GM12878 (cell line): Measurements from ENCODE around the gene S100B. TPM values are rescaled to one million over a fixed set of nuclear protein-coding genes. Genes with fewer than 3 reads are reported as not detected.

ENCODE experiments used
- CEBPZ ChIP-seq: fragments of 150-350 bp; IDR thresholded peaks from 2 replicates; pipeline ENCODE4 v1.6.1; 2016; ENCODE audit warnings: low read depth, low read length
- KLF5 ChIP-seq: fragments of 450-650 bp; IDR thresholded peaks from 2 replicates; pipeline ENCODE4 v1.6.1; 2014; ENCODE audit warnings: mild to moderate bottlenecking; ENCODE audit not compliant: partially characterized antibody
- MAX ChIP-seq: IDR thresholded peaks from 2 replicates; pipeline ENCODE4 v1.6.1; 2012; ENCODE audit warnings: low read depth, low read length, improper control_type of control experiment
- PML ChIP-seq: IDR thresholded peaks from 2 replicates; pipeline ENCODE4 v1.6.1; 2012; ENCODE audit warnings: low read length, inconsistent platforms
- SMC3 ChIP-seq: IDR thresholded peaks from 2 replicates; pipeline ENCODE4 v1.6.1; 2011; ENCODE audit warnings: low read length, improper control_type of control experiment, borderline replicate concordance
- SRF ChIP-seq, 2 experiments: IDR thresholded peaks; 2 replicates each; pipeline ENCODE4 v1.6.1; 2011; ENCODE audit warnings: low read depth in 2 of 2, low read length in 2 of 2, mild to moderate bottlenecking in 1 of 2, moderate library complexity in 1 of 2
- ZBTB40 ChIP-seq: fragments of 450-650 bp; IDR thresholded peaks from 2 replicates; pipeline ENCODE4 v1.6.1; 2016; ENCODE audit warnings: mild to moderate bottlenecking, moderate library complexity, borderline replicate concordance
- ZSCAN29 ChIP-seq: fragments of 450-650 bp; IDR thresholded peaks from 2 replicates; pipeline ENCODE4 v1.6.1; 2017; ENCODE audit warnings: mild to moderate bottlenecking, moderate library complexity
- polyA plus RNA-seq, 11 experiments: library from polyadenylated mRNA; depleted of rRNA in 4 of 11; unstranded in 6 of 11; stranded (reverse) in 5 of 11; fragments of >200 nt; fragmentation: Nextera tagmentation in 4 of 11; fragmentation: Illumina TruSeq in 1 of 11; extraction: Ambion mirVana in 4 of 11; extraction: Trizol in 1 of 11; gene quantifications; 1 replicate in 1 of 11; 2 replicates in 10 of 11; pipeline versions ENCODE4 v1.2.1 to v1.2.3, GENCODE V29; 2011 to 2016; ENCODE audit warnings: inconsistent platforms in 2 of 11, missing spikeins in 2 of 11, low read depth in 1 of 11
- total RNA-seq, 4 experiments: library from RNA; depleted of rRNA in 3 of 4; stranded (reverse); fragments of >200 nt in 3 of 4; fragmentation: Illumina TruSeq in 1 of 4; extraction: Trizol in 1 of 4; gene quantifications; 2 replicates each; pipeline versions ENCODE4 v1.2.1 to v1.2.3, GENCODE V29; 2013 to 2021
- TF ChIP-seq, protein P1 (sequence below): fragments of 450-650 bp; formaldehyde crosslinking; IDR thresholded peaks from 2 replicates; pipeline ENCODE4 v1.5.0; 2022; ENCODE audit warnings: mild to moderate bottlenecking, missing genetic modification characterization
- TF ChIP-seq, protein P2 (sequence below): IDR thresholded peaks from 2 replicates; pipeline ENCODE4 v1.6.1; 2012; ENCODE audit warnings: improper control_type of control experiment, low read depth, low read length; ENCODE audit not compliant: insufficient replicate concordance

The S100B gene
- total and polyA plus RNA-seq, 10 of the 15 experiments (the other 5 are each of a cell fraction or from before 2014, with no cell fraction given), result 0.11 to 0.22 TPM; not detected in 8

DNA sequence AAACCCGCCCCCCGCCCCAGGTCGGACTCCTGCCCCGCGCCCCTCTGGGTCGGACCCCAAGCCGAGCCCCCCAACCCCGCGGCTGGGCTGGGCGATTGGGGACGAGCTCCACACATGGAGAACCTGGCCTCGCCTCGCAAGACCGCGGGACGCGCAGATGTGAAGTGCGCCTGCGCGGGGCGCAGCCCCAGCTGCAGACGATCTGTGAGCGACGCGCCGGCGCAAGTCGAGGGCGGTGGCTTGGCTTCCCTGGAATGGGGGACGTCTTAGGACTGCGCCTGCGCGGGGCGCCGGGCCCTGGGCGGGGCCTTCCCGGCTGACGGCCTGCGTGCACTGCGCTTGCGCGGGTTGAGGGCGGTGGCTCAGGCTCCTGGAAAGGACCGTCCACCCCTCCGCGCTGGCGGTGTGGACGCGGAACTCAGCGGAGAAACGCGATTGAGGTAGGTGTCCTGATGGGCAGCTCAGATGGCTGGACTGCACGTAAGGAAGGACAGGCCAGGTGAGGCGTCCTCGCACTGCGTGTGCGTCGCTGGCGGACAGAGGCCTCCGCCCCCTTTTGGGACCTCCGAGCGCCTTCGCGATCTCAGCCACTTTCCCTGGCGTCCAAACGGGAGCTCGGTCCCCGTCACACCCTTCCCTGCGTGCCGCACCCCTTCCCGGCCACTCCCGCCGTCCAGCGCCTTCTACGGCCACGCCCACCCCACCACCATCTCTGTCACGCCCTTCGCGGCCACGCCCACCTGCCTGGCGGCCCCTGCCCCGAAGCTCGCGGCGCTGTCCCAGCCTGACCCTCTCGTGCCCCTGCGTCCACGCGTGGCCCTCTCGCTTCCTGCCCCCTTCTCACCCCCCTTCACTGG lies 30.7 kb upstream of the S100B start, which contains the start of gene PRMT2 (continued):
- TF ChIP-seq ZBTB40 (no peak), ZSCAN29 (peak; percentile 80), PML (0 out of 2 replicates have a peak, but pooled peaks have one; percentile 69), SMC3 (no peak), CEBPZ (no peak), SRF (IDR thresholded peaks at IDR 0.05; ENCODE audit: low read depth in 2 of 2, low read length in 2 of 2) (no peak), KLF5 (no peak), MAX (no peak; the same call in 1 of the 2 replicates)
- TF ChIP-seq, protein P1, sequence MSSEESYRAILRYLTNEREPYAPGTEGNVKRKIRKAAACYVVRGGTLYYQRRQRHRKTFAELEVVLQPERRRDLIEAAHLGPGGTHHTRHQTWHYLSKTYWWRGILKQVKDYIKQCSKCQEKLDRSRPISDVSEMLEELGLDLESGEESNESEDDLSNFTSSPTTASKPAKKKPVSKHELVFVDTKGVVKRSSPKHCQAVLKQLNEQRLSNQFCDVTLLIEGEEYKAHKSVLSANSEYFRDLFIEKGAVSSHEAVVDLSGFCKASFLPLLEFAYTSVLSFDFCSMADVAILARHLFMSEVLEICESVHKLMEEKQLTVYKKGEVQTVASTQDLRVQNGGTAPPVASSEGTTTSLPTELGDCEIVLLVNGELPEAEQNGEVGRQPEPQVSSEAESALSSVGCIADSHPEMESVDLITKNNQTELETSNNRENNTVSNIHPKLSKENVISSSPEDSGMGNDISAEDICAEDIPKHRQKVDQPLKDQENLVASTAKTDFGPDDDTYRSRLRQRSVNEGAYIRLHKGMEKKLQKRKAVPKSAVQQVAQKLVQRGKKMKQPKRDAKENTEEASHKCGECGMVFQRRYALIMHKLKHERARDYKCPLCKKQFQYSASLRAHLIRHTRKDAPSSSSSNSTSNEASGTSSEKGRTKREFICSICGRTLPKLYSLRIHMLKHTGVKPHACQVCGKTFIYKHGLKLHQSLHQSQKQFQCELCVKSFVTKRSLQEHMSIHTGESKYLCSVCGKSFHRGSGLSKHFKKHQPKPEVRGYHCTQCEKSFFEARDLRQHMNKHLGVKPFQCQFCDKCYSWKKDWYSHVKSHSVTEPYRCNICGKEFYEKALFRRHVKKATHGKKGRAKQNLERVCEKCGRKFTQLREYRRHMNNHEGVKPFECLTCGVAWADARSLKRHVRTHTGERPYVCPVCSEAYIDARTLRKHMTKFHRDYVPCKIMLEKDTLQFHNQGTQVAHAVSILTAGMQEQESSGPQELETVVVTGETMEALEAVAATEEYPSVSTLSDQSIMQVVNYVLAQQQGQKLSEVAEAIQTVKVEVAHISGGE (CRISPR knock-in tag), result no peak
- TF ChIP-seq, protein P2, sequence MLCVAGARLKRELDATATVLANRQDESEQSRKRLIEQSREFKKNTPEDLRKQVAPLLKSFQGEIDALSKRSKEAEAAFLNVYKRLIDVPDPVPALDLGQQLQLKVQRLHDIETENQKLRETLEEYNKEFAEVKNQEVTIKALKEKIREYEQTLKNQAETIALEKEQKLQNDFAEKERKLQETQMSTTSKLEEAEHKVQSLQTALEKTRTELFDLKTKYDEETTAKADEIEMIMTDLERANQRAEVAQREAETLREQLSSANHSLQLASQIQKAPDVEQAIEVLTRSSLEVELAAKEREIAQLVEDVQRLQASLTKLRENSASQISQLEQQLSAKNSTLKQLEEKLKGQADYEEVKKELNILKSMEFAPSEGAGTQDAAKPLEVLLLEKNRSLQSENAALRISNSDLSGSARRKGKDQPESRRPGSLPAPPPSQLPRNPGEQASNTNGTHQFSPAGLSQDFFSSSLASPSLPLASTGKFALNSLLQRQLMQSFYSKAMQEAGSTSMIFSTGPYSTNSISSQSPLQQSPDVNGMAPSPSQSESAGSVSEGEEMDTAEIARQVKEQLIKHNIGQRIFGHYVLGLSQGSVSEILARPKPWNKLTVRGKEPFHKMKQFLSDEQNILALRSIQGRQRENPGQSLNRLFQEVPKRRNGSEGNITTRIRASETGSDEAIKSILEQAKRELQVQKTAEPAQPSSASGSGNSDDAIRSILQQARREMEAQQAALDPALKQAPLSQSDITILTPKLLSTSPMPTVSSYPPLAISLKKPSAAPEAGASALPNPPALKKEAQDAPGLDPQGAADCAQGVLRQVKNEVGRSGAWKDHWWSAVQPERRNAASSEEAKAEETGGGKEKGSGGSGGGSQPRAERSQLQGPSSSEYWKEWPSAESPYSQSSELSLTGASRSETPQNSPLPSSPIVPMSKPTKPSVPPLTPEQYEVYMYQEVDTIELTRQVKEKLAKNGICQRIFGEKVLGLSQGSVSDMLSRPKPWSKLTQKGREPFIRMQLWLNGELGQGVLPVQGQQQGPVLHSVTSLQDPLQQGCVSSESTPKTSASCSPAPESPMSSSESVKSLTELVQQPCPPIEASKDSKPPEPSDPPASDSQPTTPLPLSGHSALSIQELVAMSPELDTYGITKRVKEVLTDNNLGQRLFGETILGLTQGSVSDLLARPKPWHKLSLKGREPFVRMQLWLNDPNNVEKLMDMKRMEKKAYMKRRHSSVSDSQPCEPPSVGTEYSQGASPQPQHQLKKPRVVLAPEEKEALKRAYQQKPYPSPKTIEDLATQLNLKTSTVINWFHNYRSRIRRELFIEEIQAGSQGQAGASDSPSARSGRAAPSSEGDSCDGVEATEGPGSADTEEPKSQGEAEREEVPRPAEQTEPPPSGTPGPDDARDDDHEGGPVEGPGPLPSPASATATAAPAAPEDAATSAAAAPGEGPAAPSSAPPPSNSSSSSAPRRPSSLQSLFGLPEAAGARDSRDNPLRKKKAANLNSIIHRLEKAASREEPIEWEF, result no peak
